ENCODE results near the gene HOMER2.
"Not testable (repeated sequence)": the region's sequence is repeated elsewhere in the genome, so short reads cannot be mapped to it uniquely, and the experiment has no call there.

Gene HOMER2

GRCh38 chr15:82963471-82964341 lies 11.2 kb upstream of the HOMER2 start:
- no peak for DNase-seq

GRCh38 chr15:82960766-82961165 lies 8.2 kb upstream of the HOMER2 start:
- no peak for DNase-seq

GRCh38 chr15:82959423-82959822 lies 6.9 kb upstream of the HOMER2 start:
- DNase-seq, result no peak

GRCh38 chr15:82958638-82959037 lies 6.1 kb upstream of the HOMER2 start:
- no peak for DNase-seq

GRCh38 chr15:82951472-82952157 lies 905 bp downstream of the HOMER2 start:
- no peak for DNase-seq

- DNase-seq, result no peak
These were observed 1.7 kb downstream of the HOMER2 start for GRCh38 chr15:82950746-82951370.

GRCh38 chr15:82950295-82950694 lies 2.2 kb downstream of the HOMER2 start:
- DNase-seq, result no peak

GRCh38 chr15:82946155-82946701 lies 6.3 kb downstream of the HOMER2 start:
- DNase-seq, result no peak

GRCh38 chr15:82945326-82945725 lies 7.2 kb downstream of the HOMER2 start:
- no peak for DNase-seq

- no peak for DNase-seq
These were observed 7.7 kb downstream of the HOMER2 start for GRCh38 chr15:82944821-82945220.

- no peak for DNase-seq
These were observed 8.5 kb downstream of the HOMER2 start for GRCh38 chr15:82944056-82944455.

GRCh38 chr15:82943176-82943575 lies 9.3 kb downstream of the HOMER2 start:
- DNase-seq, result no peak

- DNase-seq, result no peak
These were observed 9.8 kb downstream of the HOMER2 start for GRCh38 chr15:82942691-82943090.

- DNase-seq, result not testable (repeated sequence)
These were observed 12.8 kb downstream of the HOMER2 start for GRCh38 chr15:82939678-82940077.

- no peak for DNase-seq
These were observed 14.8 kb downstream of the HOMER2 start for GRCh38 chr15:82937712-82938058.

GRCh38 chr15:82936966-82937711 lies 15.4 kb downstream of the HOMER2 start:
- no peak for DNase-seq

GRCh38 chr15:82935382-82935781 lies 17.1 kb downstream of the HOMER2 start:
- DNase-seq, result no peak

- DNase-seq, result no peak
These were observed 18.2 kb downstream of the HOMER2 start for GRCh38 chr15:82934100-82934880.

- no peak for DNase-seq
These were observed 18.9 kb downstream of the HOMER2 start for GRCh38 chr15:82933576-82933975.

- DNase-seq, result no peak
These were observed 21.3 kb downstream of the HOMER2 start for GRCh38 chr15:82931221-82931620.

- DNase-seq, result no peak
These were observed 22.1 kb downstream of the HOMER2 start for GRCh38 chr15:82930461-82930860.

- no peak for DNase-seq
These were observed 23.8 kb downstream of the HOMER2 start for GRCh38 chr15:82928711-82929110.
